GM19468 (cell line): ENCODE measurements around the gene ANTXRL.
"Not testable (repeated sequence)": the region's sequence is repeated elsewhere in the genome, so short reads cannot be mapped to it uniquely, and the experiment has no call there.

Source experiments
- ATAC-seq: cut with Tn5 transposase; IDR thresholded peaks from one replicate; pipeline ENCODE4 v1.9.1; 2021; ENCODE audit warnings: mild to moderate bottlenecking, moderate library complexity, moderate number of reproducible peaks; ENCODE audit not compliant: unreplicated experiment; ENCODE audit errors: extremely low read depth

ANTXRL gene

DNA sequence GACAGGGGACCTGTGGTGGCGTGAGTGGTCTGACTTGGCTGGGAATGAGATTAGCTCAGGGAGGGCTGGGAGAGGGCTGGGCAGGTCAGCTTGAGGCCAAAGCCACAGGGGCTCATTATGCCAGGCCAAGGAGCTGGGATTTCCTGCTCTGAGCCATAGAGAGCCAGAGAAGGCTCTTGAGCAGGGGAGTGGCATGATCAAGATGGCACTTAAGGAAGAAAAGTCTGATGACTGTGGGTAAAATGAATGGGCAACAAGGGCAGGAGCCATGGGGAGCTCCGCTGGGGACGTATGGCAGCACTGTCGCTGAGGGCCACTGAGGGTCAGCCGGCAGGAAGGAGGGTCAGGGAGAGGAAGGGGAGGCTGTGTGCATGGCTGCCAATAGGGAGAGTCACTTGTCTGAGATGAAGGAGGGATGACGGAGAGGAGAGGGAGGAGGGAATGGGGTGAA, 5.8 kb downstream of the ANTXRL start:
- no peak for ATAC-seq

DNA sequence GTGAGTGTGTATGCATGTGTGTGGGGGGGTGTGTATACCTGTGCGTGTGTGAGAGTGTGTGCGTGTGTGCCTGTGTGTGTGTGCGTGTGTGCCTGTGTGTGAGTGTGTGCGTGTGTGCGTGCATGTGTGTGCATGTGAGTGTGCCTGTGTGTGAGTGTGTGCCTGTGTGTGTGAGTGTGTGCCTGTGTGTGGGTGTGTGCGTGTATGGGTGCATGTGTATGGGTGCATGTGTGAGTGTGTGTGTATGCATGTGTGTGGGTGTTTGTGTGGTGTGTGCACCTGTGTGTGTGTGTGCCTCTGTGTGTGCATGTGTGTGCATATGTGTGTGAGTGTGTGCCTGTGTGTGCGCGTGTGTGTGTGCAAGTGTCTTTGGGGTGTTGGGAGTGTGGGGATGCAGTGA, 6.4 kb downstream of the ANTXRL start:
- ATAC-seq = no peak

- no peak for ATAC-seq
Measured at GRCh38 chr10:46293832-46294640, 7.2 kb downstream of the ANTXRL start.

DNA sequence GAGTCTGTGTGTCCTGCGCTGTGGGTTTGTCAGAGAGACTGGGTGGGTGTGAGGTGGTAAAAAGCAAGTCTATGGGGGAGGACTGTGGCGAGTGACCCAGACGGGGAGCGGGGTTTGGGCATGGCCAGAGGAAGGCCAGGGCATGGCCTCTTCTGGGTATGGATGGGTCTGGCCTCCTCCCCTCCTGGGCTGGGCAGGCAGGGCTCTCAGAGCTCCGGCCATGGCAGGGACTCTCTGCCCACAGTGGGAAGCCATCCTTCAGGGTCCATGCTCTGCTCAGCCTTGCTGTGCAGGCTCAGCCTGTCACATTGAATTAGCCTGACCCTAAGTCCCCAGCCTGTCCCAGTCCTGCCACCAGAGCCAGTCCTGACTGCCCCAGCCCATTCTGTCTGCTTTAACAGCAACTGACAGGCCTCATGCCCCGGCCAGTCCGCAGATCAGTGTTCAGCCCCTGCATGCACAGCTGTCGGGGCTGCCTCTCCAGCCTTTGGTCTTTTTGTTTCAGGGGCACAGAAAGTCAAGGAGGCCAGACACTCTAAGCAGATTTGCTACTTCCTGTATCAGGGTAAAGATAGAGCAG, 7.9 kb downstream of the ANTXRL start:
- no peak for ATAC-seq

DNA sequence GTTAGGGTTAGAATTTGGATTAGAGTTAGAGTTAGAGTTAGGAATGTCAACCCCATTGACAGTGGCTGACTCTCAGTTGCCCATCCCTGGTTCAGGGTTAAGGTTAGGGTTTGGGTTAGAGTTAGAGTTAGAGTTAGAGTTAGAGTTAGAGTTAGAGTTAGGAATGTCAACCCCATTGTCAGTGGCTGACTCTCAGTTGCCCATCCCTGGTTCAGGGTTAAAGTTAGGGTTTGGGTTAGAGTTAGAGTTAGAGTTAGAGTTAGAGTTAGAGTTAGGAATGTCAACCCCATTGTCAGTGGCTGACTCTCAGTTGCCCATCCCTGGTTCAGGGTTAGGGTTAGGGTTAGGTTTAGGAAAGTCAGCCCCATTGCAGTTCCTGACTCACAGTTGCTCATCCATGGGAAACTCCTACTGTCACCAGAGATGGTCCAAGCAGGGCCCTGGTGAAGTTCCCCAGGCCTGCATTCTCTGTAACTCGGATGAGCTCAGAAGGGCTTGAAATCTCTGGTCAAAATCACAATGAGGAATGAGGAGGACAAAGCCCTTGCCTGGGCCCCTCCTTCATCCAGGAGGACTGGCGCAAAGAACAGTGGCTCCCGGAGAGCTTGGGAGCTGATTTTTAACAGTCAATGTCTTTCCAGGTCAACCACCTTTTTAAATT, 8.7 kb downstream of the ANTXRL start:
- not testable (repeated sequence) for ATAC-seq

GRCh38 chr10:46296086-46296485, 9.3 kb downstream of the ANTXRL start:
- ATAC-seq = not testable (repeated sequence)

DNA sequence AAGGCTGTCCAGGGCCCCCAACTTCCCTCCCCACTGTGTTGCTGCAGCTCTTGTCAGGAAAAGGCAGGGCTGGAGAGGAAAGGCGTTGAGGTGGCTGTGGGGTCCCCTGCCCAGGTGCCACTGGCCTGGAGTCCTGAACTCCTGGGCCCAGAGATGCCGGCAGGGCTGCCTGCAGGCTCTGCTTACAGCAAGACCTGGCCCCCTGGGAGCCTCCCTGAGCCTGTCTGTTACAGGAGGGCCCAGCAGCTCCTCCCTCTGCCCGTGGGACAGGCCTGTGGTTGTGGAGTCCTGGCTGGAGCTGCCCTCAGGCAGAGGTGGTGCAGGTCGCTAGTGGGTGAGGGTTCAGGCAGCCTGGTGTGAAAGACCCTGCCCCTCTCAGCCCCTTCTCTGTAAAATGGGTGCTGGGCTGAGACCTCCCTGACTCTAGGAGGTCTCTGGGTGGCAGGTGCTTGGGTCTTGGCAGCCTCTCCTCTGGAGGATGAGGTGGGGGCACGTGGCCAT, 9.9 kb downstream of the ANTXRL start:
- ATAC-seq = no peak

DNA sequence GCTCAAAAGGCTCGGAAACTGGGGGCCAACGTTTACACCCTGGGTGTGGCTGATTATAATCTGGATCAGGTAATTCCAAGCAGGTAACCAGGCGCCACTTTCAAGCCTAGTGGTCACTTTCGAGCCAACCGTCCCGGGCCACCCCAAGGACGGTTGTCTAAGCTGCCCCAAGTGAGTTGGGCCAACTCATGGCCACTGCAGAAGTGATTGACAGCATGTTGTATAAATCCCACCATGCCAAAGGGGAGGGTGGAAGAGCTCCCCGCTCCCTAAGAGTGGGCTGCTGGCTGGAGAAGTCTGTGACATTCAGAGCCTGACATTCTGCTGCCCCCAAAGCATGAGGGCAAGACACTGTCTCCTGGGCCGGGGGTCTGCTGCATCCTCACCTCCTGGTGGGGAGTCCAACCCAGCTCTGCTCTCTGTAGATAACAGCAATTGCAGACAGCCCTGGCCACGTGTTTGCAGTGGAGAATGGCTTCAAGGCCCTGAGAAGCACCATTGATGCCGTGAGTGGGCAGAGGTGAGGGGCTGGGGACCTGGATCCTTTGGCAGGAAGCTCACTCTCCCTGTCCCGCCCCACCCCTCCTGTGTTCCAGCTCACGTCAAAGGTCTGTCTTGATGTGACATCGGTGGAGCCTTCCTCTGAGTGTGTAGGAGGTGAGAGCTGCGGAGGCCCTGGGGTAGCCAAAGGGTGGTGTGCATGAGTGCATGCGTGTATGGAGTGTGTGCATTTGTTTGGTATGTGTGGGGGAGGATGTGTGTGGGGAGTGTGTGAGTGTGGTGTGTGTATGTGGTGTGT, 10.8 kb downstream of the ANTXRL start:
- no peak for ATAC-seq

DNA sequence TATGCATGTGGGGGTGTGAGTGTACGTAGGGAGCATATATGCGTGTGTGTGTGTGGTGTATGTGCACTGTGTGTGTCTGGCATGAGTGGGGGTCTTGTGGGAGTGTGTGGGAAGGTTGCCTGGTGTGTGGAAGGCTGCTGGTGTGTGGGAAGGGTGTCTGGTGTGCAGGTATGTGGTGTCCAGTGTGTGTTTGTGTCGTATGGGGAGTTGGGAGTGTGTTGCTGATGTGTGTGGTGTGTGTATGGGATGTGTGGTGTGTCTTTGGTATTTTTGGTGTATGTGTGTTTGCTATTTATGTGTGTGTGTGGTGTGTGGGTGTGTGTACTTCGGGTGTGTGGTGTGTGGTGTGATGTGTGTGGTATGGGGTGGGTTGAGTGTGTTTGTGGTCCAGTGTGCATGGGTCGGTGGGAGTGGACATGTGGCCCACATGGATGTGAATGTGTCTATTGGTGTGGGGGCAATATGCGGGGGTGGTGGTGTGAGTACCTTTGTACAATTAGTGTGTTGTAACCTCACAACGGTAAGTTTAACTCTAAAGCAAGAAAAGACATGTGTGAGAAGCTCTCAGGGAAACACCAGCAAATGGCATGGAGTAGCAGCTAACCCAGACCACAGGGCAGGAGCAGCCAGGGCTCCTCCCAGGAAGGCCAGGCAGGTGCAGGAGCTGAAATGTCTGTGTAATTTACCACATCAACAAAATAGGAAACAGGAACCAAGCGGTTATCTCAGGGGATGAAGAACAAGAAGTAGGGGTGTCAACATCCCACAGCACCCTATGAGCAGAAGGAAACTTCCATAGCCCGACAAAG, 11.9 kb downstream of the ANTXRL start:
- ATAC-seq = no peak

DNA sequence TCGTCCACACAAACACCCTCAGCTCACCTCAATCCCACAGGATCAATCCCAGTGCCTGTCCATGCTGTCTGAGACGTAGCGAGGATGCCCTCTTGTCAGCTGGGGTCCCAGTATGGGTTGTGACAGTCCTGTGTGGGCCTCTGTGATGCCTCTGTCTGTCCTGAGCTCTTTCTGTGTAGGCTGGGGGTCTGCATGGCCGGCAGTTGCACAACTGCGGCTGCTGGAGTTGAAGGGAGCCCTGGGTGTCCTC, 12.4 kb downstream of the ANTXRL start:
- no peak for ATAC-seq

- ATAC-seq = no peak
Measured at GRCh38 chr10:46299536-46300369, 13.0 kb downstream of the ANTXRL start.

DNA sequence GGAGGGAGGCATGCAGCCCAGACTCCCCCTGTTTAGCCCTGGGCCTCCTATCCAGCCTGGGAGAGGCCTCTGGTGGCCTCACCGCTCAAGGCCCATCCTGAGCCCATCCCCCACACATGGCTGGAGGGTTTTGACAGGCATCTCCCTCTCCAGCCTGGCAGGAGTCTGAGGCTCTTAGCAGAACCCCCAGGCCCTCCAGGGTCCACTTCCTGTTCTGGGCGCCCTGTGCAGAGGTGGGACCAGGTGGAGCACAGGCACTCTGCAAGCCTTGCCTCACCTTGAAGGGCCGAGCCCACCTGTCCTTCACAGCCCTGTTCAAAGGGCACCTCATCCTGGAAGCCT, 13.5 kb downstream of the ANTXRL start:
- not testable (repeated sequence) for ATAC-seq

GRCh38 chr10:46301056-46301645, 14.4 kb downstream of the ANTXRL start:
- no peak for ATAC-seq

DNA sequence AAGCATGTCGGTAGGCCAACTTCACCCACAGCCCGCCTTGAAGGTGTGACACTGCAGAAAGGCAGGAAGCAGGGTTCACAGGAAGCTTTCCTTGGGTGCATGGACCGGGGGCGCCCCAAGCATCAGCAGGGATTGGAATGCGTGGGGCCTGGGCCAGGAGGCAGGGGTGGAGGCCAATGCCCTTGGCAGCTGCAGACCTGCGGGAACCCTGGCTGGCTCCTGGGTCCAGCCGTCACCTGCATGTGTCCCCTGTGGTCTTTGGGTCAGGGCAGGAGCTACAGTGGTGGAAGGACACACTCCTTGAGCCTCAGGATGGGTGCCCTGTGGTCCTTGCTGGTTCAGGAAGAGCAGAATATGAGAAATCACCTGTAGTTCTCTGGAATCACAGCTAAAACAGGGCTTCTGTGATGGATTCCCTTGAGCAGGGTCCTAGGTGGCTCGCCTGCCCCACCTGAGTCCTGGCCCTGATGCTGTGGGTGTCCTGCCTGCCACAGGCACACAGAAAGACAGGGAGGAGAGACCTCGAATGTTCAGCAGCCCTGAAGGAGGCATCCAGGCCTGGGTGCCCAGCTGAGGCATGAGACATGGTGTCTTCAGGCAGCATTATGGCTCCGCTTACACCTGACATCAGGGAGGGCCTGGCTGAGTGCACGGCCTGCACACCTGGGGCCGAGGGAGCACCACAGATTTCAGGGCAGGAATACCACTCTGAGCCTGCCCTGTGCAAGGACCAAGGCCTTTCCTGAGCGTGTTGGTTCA, 15.1 kb downstream of the ANTXRL start:
- no peak for ATAC-seq

GRCh38 chr10:46302765-46303352, 16.1 kb downstream of the ANTXRL start:
- not testable (repeated sequence) for ATAC-seq

DNA sequence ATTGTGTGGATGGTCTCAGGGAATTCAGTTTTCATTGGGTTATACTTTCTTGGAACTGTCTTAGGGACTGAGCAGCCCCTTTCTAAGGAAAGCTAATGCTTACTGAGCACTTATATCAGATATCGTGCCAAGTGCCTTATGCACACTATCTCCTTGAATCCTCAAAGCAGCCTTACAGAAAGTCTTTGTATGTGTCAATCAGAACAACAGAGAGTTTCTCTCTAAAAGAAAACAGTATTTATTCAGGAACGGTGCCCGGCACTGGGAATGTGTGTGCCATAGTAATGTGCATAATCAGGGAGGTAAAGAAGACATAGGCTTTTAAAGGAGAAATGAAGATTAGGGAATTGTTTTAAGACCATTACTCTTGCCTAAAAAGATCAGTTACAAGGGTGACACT, 17.3 kb downstream of the ANTXRL start:
- no peak for ATAC-seq

DNA sequence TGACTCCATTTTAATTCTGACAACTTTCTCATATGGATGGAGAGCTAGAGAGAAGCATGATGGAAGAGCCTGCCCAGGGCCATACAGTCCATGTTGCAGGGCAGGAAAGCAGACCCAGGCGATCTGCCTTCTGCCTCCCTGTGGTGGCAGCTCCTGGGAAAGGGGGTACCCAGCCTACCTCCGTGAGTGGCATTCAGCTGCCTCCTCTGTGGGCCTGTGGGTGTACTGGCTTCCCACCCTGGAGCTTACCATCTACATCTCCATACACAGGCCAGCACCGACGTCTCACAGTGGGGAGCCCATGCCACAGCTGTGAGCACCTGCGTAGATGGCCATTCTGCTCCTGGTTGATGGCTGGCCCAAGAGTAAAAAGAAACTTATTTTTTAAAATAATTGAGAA, 17.9 kb downstream of the ANTXRL start:
- ATAC-seq = not testable (repeated sequence)
